Stimulated activated CD4-positive, alpha-beta T cell treated with anti-CD3 and anti-CD28 coated beads, Interleukin-2, amount 100 ng/mL, for 48 hours (primary cell): ENCODE results near the gene ZNF146.
"Not testable (repeated sequence)": the region's sequence is repeated elsewhere in the genome, so short reads cannot be mapped to it uniquely, and the experiment has no call there.

Source experiments
- DNase-seq, 2 donors: peaks; one replicate each; pipeline ENCODE4 v3.0.0-alpha.2; 2020

ZNF146 gene

GRCh38 chr19:36236304-36236945, 21.5 kb downstream of the ZNF146 start:
- DNase-seq = no peak

- DNase-seq = no peak
These were observed 22.0 kb downstream of the ZNF146 start for GRCh38 chr19:36236946-36237310.

GRCh38 chr19:36244066-36244465, 29.2 kb downstream of the ZNF146 start:
- no peak for DNase-seq

GRCh38 chr19:36245210-36246005, 30.5 kb downstream of the ZNF146 start:
- no peak for DNase-seq

GRCh38 chr19:36246006-36246481, 31.1 kb downstream of the ZNF146 start:
- DNase-seq = no peak

GRCh38 chr19:36252047-36252446, 37.1 kb downstream of the ZNF146 start:
- DNase-seq = no peak

- DNase-seq = no peak
These were observed 39.9 kb downstream of the ZNF146 start for GRCh38 chr19:36254848-36255247.

- no peak for DNase-seq
These were observed 40.4 kb downstream of the ZNF146 start for GRCh38 chr19:36255316-36255715.

- no peak for DNase-seq
These were observed 41.2 kb downstream of the ZNF146 start for GRCh38 chr19:36256064-36256463.

- no peak for DNase-seq
These were observed 42.1 kb downstream of the ZNF146 start for GRCh38 chr19:36256853-36257519.

- DNase-seq = no peak
These were observed 42.6 kb downstream of the ZNF146 start for GRCh38 chr19:36257520-36257876.

GRCh38 chr19:36258028-36258875, 43.3 kb downstream of the ZNF146 start:
- DNase-seq = no peak

- no peak for DNase-seq
These were observed 44.3 kb downstream of the ZNF146 start for GRCh38 chr19:36259211-36259610.

- DNase-seq = no peak
These were observed 50.2 kb downstream of the ZNF146 start for GRCh38 chr19:36265064-36265463.

- DNase-seq = no peak
These were observed 51.0 kb downstream of the ZNF146 start for GRCh38 chr19:36265856-36266374.

- DNase-seq = no peak
These were observed 51.6 kb downstream of the ZNF146 start for GRCh38 chr19:36266375-36266961.

- no peak for DNase-seq
These were observed 52.3 kb downstream of the ZNF146 start for GRCh38 chr19:36267061-36267845.

- DNase-seq = not testable (repeated sequence)
These were observed 53.2 kb downstream of the ZNF146 start for GRCh38 chr19:36268081-36268480.

GRCh38 chr19:36268591-36268990, 53.7 kb downstream of the ZNF146 start:
- not testable (repeated sequence) for DNase-seq

- not testable (repeated sequence) for DNase-seq
These were observed 54.4 kb downstream of the ZNF146 start for GRCh38 chr19:36269295-36269694.
